Measurements from ENCODE around the gene HRH1.
"Not testable (repeated sequence)": the region's sequence is repeated elsewhere in the genome, so short reads cannot be mapped to it uniquely, and the experiment has no call there.

Gene HRH1

GRCh38 chr3:11206953-11207352 is 52.7 kb downstream of the HRH1 start:
- DNase-seq = no peak

DNA sequence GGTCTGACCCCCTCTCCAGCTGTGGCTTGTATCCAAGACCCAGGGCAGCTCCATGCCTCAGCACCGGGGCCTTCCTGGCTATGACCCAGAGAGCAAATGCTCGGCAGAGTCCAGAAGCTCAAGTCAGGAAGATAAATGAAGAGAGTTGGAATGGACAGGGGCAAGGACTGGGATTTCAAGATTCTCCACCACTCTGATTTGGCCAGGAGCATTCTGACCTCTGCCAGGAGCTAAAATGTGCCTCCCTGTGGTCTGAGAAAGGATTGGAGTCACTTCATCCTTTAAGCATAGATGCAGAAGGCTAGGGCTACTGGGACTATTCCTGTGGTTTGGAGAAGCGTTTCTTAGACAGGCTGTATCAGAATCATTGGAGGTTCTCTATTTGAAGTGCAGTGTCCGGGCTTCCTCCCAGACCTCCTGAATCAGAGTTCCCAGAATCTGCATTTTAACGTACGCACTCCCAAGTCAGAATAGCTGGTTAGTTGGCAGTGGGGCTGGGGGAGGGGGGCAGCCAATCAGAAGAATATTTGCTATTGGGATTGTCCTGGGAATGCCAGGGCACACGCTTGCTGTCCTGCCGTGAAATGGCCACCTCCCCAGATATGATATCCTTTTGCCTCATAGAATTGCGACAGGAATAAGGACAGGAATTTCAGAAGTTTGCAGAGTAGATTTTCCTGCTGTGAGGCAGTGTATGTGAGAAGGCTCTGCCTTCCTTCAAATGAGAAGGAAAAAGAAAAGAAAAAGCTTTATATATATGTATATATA is 57.4 kb downstream of the HRH1 start:
- DNase-seq = no peak

GRCh38 chr3:11212299-11212608 is 58.0 kb downstream of the HRH1 start:
- no peak for DNase-seq

DNA sequence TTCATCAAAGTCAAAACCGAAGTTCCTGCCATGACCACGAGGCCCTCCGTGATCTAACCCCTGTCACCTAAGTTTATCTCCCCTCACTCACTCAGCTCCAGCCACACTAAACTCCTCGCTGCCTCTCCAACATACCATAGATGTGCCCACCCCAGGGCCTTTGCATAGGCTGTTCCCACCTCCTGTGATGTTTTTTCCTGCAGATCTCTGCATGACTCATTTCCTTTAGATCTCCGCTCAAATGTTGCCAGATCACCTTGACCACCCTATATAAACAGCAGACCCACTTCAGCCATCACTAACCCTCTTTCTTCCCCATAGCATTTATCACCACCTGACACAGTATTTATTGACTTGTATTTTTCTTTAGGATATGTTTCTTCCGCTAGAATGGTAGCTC is 58.5 kb downstream of the HRH1 start:
- DNase-seq = no peak

GRCh38 chr3:11213810-11214450 is 59.6 kb downstream of the HRH1 start:
- DNase-seq = no peak

DNA sequence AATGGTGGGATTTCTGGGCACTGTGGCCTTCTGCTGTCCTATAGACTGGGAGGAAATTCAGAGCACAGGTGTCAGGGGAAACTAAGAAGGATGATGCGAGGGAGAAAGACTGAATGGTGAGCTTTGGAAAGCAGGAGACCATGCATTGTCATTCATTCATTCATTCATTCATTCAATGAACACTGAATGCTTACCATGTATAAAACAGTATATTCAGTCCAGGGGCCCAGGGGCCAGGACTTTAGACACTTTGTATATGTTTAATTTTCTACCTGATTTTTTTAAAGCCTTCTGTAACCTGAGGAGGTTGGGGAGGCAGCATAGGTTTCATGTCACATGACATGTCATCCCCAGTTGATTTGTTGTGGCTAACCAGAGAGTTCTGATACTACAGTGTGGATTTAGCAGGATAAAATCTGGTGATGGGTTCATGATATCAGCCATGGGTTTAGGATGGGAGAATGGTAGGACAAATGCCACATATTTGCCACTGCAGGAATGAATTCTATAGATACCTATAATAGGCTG is 60.2 kb downstream of the HRH1 start:
- no peak for DNase-seq

- not testable (repeated sequence) for DNase-seq
These were observed 63.1 kb downstream of the HRH1 start for GRCh38 chr3:11217370-11217769.

DNA sequence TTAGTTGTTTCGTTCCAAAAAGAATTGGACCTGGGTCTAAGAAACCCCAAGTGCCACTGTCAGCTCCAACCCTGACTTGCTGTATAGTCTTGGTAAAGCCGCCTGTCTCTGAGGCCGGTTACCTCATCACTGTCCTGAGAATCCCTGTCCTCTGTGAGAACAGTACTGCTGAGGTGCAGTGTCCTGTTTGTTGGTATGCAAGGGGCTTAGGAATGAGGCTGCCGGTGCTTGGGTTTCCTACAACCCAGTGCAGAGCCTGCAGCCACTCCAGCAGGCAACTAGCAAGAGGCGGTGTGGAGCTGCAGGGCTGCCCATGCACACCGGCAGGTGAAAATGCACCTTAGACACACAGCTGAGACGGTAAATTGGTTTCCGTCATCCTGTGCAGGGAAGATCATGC is 65.9 kb downstream of the HRH1 start:
- no peak for DNase-seq

DNA sequence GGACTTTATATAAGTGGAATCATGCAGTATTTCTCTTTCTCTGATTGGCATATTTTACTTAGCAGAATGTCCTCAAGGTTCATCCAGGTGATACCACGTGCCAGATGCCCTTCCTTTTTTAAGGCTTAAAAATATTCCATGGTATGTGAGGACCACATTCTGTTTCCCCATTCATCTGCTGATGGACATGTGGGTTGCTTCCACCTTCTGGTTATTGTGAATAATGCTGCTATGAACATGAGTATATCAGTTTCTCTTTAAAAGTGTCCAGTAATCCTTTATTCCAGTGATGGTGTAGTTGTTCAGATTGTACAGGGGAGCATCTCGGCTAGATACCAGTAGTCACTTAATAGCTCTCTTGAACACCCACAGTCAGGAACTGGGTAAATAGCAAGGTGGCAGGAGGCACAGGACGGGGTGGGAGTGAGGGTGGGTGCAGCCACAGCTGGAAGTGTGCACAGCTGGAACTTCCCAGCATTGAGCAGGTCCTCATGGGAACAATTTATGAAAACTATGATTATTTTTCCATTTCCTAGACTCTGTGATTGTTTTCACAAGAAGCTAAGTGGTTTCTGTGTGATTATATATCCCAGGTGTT is 67.6 kb downstream of the HRH1 start:
- no peak for DNase-seq

DNA sequence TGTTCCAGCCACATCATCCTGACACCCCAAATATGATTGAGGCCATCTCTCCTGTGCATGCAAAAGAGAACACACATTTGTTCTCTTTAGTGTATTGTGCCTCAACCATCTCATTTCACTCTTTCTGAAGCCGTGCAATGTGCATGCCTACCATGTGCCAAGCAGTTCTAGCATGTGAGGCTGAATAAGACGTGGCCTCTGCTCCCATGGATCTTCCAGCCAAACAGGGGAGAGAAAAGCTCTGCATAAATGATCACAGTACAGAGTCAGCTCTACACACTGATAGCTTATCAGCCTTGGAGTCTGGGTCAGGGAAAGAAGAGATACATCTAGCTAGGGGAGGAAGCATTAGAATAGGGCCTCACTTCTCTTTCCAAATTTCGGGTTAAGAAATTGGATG is 69.7 kb downstream of the HRH1 start:
- no peak for DNase-seq

DNA sequence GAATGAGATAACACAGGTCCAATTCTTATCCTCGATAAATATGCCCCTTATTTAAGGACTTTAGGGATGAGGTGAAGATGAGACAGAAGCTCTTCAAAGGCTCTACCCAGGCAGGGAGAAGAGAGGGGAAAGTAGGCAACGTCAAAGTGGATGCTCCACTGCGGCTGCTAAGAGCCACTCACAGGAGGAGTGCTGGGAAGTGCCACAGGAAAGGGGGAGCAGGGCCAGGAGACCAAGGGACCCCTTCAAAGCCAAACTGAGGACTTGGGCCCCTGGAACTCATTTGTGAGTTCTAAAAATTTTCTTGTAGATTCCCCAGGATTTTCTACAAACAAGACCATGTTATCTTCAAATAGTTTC is 70.6 kb downstream of the HRH1 start:
- DNase-seq = no peak

DNA sequence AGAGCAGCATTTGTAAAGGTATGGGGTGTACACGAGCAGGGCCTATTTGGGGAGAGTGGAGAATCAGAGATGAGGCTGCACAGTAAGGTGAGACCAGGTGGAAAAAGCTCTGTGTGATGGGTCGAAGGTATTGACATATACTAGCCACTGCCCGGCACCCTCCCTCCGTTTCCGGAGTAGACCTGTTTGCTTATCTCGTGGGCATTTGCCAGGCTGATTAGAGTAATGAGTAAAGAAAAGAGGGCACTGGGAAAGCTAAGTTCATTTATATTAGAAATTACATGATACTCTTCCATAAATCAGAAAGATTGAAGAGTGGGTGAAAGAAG is 71.7 kb downstream of the HRH1 start:
- DNase-seq = no peak

GRCh38 chr3:11228041-11228440 is 73.7 kb downstream of the HRH1 start:
- no peak for DNase-seq

DNA sequence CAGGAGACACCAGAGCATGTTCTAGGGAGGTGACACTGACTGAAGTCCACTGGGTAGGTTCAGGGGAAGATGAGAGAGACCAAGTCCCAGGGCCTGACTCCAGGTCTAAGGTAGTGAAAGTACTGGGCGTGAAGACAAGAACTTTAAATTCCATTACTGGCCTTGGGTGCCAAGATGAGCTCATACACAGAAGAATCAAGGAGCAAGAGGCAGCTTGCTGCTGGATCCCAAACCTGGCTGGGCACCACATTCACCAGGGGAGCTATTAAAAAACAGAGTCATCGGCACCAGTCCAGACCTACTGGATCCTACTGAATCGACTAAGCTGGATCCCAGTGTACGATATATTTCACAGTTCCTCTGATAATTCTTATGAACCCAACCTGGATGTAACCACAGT is 75.8 kb downstream of the HRH1 start:
- DNase-seq = no peak

DNA sequence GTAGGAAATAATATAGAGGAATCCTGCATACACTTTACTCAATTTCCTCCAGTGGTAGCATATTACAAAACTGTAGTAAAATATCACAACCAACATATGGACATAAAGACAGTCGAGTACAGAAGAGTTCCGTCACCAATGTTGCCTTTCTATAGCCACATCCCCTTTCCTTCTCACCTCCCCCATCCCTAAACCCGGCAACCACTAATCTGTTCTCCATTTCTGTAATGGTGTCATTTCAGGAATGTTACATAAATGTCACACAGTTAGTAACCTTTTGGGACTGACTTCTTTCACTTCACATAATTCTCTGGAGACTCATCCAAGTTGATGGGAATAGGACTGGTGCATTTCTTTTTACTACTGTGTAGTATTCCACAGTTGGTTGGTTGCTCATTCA is 76.5 kb downstream of the HRH1 start:
- no peak for DNase-seq

- no peak for DNase-seq
These were observed 81.1 kb downstream of the HRH1 start for GRCh38 chr3:11235385-11235784.

DNA sequence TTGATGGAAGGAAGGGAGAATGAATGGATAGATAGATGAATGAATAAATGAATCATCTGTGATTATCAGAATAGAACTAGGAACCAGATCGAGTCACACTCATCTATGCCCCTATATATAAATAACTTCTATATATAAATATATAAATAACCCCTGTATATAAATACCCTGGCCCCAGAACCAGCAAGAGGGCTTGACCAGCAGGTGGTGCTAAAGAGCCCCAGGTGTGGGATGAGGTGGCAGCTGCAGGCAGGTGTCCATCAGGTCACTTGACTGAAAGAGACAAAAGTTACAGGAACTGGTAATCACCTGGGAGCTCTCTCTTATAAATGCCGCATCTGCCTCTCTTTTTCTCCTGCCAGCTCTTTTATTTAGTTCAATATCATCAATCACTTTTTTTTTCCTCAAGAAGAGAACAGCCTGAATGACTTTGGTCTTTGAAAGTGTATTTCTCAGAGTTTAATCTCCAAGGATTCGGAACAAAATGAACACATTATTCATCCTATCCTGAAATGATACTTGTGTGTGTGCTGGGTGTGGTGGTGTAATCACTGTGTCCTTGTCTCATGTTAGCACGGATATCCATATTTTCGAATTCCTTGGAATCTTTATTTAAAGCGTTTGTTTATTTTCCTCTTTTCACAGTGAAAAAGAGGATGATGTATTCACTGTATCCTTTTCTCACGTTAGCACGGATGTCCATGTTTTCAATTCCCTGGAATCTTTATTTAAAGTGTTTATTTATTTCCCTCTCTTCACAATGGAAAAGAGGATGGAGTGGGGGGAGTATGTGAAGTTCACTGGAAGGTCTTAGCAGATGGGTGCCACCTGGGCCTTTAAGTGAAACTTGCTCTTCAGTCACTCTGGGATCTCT is 82.5 kb downstream of the HRH1 start:
- DNase-seq = peak; percentile 72

DNA sequence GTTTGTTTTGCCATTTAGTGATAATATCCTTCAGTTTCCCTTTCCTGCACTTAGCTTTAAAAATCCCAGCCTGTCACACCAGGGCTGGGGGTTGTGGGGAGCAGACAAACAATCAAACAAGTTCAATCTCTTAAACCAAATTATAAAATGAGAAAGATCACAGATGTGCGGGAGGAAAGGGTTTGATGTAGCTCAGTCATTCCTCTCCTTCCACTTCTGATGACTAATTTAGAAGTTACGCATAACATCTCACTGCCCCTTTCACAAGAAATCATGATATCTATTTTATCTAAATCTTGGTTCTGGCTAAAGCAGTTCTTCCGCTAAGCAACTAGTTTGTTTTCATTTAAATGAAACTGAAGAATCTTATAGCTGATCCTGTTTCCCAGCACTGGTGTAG is 83.8 kb downstream of the HRH1 start:
- no peak for DNase-seq

DNA sequence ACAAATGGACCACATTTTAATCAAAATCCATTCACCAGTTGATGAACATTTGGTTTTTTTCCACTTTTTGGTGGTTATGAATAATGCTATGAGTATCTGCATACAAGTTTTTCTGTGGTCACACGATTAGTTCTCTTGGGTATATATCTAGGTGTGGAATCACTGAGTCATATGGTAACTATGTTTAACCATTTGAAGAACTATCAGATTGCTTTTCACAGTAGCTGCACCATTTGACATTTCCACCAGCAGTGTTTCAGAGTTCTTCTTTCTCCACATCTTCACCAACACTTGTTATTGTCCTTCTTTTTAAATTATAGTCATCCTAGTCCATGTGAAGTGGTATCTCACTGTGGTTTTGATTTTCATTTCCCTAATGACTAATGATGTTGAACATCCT is 84.6 kb downstream of the HRH1 start:
- DNase-seq = no peak

DNA sequence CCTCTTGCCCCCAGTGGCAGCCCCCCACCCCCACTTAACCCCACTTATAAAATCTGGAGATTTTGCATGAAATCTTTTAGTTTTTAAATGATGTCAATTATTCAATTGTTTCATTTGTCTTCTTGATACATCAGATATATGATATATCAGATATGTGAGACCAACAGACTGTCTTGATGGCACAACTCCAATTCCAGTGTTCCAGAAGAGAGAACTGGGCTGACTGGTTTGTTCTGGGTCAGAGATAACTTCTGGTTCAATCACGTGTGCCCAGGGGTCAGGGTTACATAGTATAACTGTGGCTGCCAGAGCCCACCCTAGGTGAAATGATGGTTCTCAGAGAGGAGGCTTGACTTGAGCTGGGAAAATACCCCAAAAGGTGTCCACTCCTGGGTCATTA is 85.5 kb downstream of the HRH1 start:
- no peak for DNase-seq

DNA sequence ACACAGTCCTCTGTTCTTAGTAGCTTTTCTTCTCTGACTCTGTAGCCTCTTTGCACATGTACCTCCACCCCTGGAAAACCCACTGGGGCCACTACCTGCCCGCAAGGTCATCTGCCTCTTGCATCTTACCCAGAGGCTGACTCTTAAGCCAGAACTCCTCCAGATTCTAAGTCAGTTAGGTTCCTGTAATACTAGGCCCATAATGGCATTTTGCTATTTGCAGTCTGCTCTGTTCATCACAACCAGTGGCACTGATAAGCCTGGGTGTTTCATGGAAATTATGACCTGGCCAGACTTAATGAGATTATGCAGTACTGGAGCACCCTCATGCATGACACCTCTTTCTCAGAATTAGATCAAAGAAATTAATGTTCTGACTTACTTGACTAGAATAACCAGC is 86.2 kb downstream of the HRH1 start:
- no peak for DNase-seq

- no peak for DNase-seq
These were observed 89.9 kb downstream of the HRH1 start for GRCh38 chr3:11244121-11244677.

- peak; percentile 62 for DNase-seq
These were observed 91.0 kb downstream of the HRH1 start for GRCh38 chr3:11245276-11245675.

All from NCI-H82 (cell line).